HepG2 (cell line): Measurements from ENCODE around the gene TIMM23. TPM values are rescaled to one million over a fixed set of nuclear protein-coding genes. Genes with fewer than 3 reads are reported as not detected.
"Not testable (repeated sequence)": the region's sequence is repeated elsewhere in the genome, so short reads cannot be mapped to it uniquely, and the experiment has no call there.

ENCODE experiments used
- ATAC-seq: fragments of 200-7000 bp; cut with Tn5 transposase; 3 replicates; pipeline ENCODE4 v1.9.1; 2020; ENCODE audit warnings: mild to moderate bottlenecking, moderate library complexity
- BruUV-seq: library from RNA; stranded (reverse); fragments of 400-500 nt; replicated peaks from 2 replicates; lab custom pipeline; 2021; lab: Mats Ljungman, UMichigan
- CTCF ChIA-PET: fragments of 300-600 bp; formaldehyde crosslinking; extraction: SDS; loops from one replicate; lab custom pipeline; 2021; ENCODE audit warnings: low total read pairs, inconsistent platforms, low intra/inter-chr PET ratio; lab: Yijun Ruan, JAX
- POLR2A ChIA-PET: fragments of 350-600 bp; sonication (Branson Sonifier 250); formaldehyde crosslinking; loops from one replicate; lab custom pipeline; 2020; ENCODE audit warnings: antibody characterized with exemption, inconsistent platforms; lab: Yijun Ruan, JAX
- DNase-seq: peaks from one replicate; pipeline ENCODE4 v3.0.0-alpha.2; 2015; ENCODE audit warnings: low spot score
- FAIRE-seq: peaks from 3 replicates; lab custom pipeline; 2011; peaks lifted over from hg19 to GRCh38; lab: Jason Lieb, UNC
- H2AFZ ChIP-seq: one replicate; pipeline ENCODE4 v1.6.1; 2011; ENCODE audit warnings: low read length, inconsistent platforms
- H3K27ac ChIP-seq: fragments of 300-600 bp; 3 replicates; pipeline ENCODE4 v1.8.0; 2011; ENCODE audit warnings: mixed run types, mild to moderate bottlenecking, mixed read lengths, low read length, inconsistent platforms; ENCODE audit not compliant: insufficient read depth; ENCODE audit errors: extremely low read length
- H3K27me3 ChIP-seq, 2 experiments: fragments of 200-600 bp in 1 of 2; 2 replicates in 1 of 2; 3 replicates in 1 of 2; pipeline versions ENCODE4 v1.6.0 to v1.8.0; 2011; ENCODE audit warnings: low read length in 2 of 2, mild to moderate bottlenecking in 2 of 2, moderate library complexity in 2 of 2, inconsistent platforms in 1 of 2; ENCODE audit not compliant: insufficient read depth in 2 of 2, control insufficient read depth in 1 of 2
- H3K36me3 ChIP-seq, 2 experiments: fragments of 200-600 bp in 1 of 2; replicated peaks in 1 of 2; 2 replicates in 1 of 2; 3 replicates in 1 of 2; pipeline versions ENCODE4 v1.5.1 to v1.8.0; 2011; ENCODE audit warnings: low read length in 2 of 2, inconsistent platforms in 1 of 2; ENCODE audit not compliant: insufficient read depth in 2 of 2, control insufficient read depth in 1 of 2
- H3K4me1 ChIP-seq: 2 replicates; pipeline ENCODE4 v1.5.1; 2012; ENCODE audit warnings: low read length, inconsistent platforms; ENCODE audit not compliant: insufficient read depth
- H3K4me2 ChIP-seq: 2 replicates; pipeline ENCODE4 v1.6.0; 2011; ENCODE audit warnings: low read depth, low read length, inconsistent platforms
- H3K4me3 ChIP-seq, 3 experiments: fragments of 200-600 bp in 1 of 3; sonication (generic), shearing (Covaris generic) in 1 of 3; replicated peaks in 1 of 3; 2 replicates each; pipeline ENCODE4 v1.5.1; 2011 to 2016; ENCODE audit warnings: low read length in 3 of 3, inconsistent platforms in 2 of 3, low read depth in 2 of 3, mild to moderate bottlenecking in 2 of 3, control low read depth in 1 of 3, mixed read lengths in 1 of 3; ENCODE audit not compliant: insufficient read depth in 1 of 3
- H3K79me2 ChIP-seq: one replicate; pipeline ENCODE4 v1.6.1; 2011; ENCODE audit warnings: low read length, inconsistent platforms; ENCODE audit not compliant: insufficient read depth
- H3K9ac ChIP-seq: 2 replicates; pipeline ENCODE4 v1.6.0; 2011; ENCODE audit warnings: mild to moderate bottlenecking, low read depth, low read length, inconsistent platforms; ENCODE audit not compliant: insufficient read depth
- H3K9me3 ChIP-seq: 2 replicates; pipeline ENCODE4 v1.5.1; 2012; ENCODE audit warnings: mild to moderate bottlenecking, low read length
- H4K20me1 ChIP-seq: 2 replicates; pipeline ENCODE4 v1.6.0; 2011; ENCODE audit warnings: inconsistent platforms, mild to moderate bottlenecking, low read length, moderate library complexity; ENCODE audit not compliant: insufficient read depth
- GATAD2A ChIP-seq: IDR thresholded peaks from 2 replicates; pipeline ENCODE4 v1.6.1; 2016
- HOMEZ ChIP-seq: IDR thresholded peaks from 2 replicates; pipeline ENCODE4 v1.6.1; 2016; ENCODE audit warnings: low read depth
- MED1 ChIP-seq: sonication (generic); formaldehyde crosslinking; IDR thresholded peaks from 2 replicates; pipeline ENCODE4 v1.4.0; 2020; ENCODE audit warnings: missing genetic modification reagents
- PAXIP1 ChIP-seq: sonication (generic); formaldehyde crosslinking; conservative IDR thresholded peaks from 2 replicates; pipeline ENCODE4 v1.4.0; 2020; ENCODE audit warnings: mild to moderate bottlenecking, missing genetic modification reagents, moderate library complexity
- RCOR2 ChIP-seq: IDR thresholded peaks from 2 replicates; pipeline ENCODE4 v1.6.1; 2016; ENCODE audit warnings: missing biosample characterization, missing genetic modification reagents
- SAP130 ChIP-seq: IDR thresholded peaks from 2 replicates; pipeline ENCODE4 v1.6.1; 2016; ENCODE audit warnings: low read depth
- SMC3 ChIP-seq: IDR thresholded peaks from 2 replicates; pipeline ENCODE4 v1.6.1; 2011; ENCODE audit warnings: low read length, improper control_type of control experiment
- STAG1 ChIP-seq: sonication (generic); formaldehyde crosslinking; IDR thresholded peaks from 2 replicates; pipeline ENCODE4 v1.4.0; 2020; ENCODE audit warnings: missing genetic modification reagents
- ZBTB33 ChIP-seq: sonication (generic); formaldehyde crosslinking; IDR thresholded peaks from 2 replicates; pipeline ENCODE4 v1.4.0; 2020; ENCODE audit warnings: missing genetic modification reagents
- ZFX ChIP-seq: sonication (generic); formaldehyde crosslinking; IDR thresholded peaks from 2 replicates; pipeline ENCODE4 v1.4.0; 2020; ENCODE audit warnings: mild to moderate bottlenecking, low read depth, missing genetic modification reagents, moderate library complexity
- ZMYM4 ChIP-seq: sonication (generic); formaldehyde crosslinking; IDR thresholded peaks from 2 replicates; pipeline ENCODE4 v1.8.1; 2023; ENCODE audit warnings: mild to moderate bottlenecking, missing genetic modification reagents
- ZNF280D ChIP-seq: sonication (generic); formaldehyde crosslinking; IDR thresholded peaks from 2 replicates; pipeline ENCODE4 v1.5.1; 2020; ENCODE audit warnings: mild to moderate bottlenecking, missing genetic modification reagents
- WGBS: methylation state at CpG from one replicate; pipeline ENCODE4 v1.1.6; 2017; ENCODE audit warnings: low lambda C conversion rate; 5-methylcytosine and 5-hydroxymethylcytosine counted together
- in situ Hi-C: cut with HindIII; loops from 2 replicates; pipeline ENCODE4 v1.10.0; 2017; ENCODE audit warnings: low pct_unique_long_range_greater_than_20kb; ENCODE audit not compliant: extremely low pct_ligation_motif_present
- intact Hi-C: fragments of 100-400 bp; cut with micrococcal nuclease; formaldehyde crosslinking; loops from one replicate; pipeline ENCODE4 v1.10.0; 2022; ENCODE audit not compliant: unreplicated experiment
- polyA plus RNA-seq, 8 experiments: library from polyadenylated mRNA; depleted of rRNA in 3 of 8; stranded (reverse) in 7 of 8; unstranded in 1 of 8; fragments of >200 nt; fragmentation: Illumina TruSeq in 4 of 8; extraction: Trizol in 4 of 8; gene quantifications; 2 replicates each; pipeline versions ENCODE4 v1.2.1 to v1.2.3, GENCODE V29; 2011 to 2016; ENCODE audit warnings: low read depth in 4 of 8, missing spikeins in 1 of 8, mixed read lengths in 1 of 8; ENCODE audit not compliant: insufficient read depth in 1 of 8
- total RNA-seq, 5 experiments: library from RNA; depleted of rRNA; stranded (reverse); fragments of >200 nt; fragmentation: Illumina TruSeq; extraction: Trizol; gene quantifications; 2 replicates each; pipeline ENCODE4 v1.2.3, GENCODE V29; 2016; ENCODE audit warnings: low read depth in 1 of 5

TIMM23 gene
- total and polyA plus RNA-seq, 2 of the 13 experiments (the other 11 are each of a cell fraction or from before 2014, with no cell fraction given) = 80.2 to 98.6 TPM

GRCh38 chr10:45983538-45984186, 11.4 kb downstream of the TIMM23 start:
- DNase-seq = peak; percentile 75
- TF ChIP-seq HOMEZ (CRISPR knock-in tag) (0 out of 2 replicates have a peak, but pooled peaks have one; percentile 11), SAP130 (0 out of 2 replicates have a peak, but pooled peaks have one; percentile 33), MED1 (CRISPR knock-in tag) (peak; percentile 56; the same call in 1 of the 2 replicates), PAXIP1 (CRISPR knock-in tag) (0 out of 2 replicates have a peak, but pooled peaks have one; percentile 14), RCOR2 (CRISPR knock-in tag) (peak; percentile 62; the same call in 1 of the 2 replicates), ZNF280D (CRISPR knock-in tag) (peak; percentile 47; the same call in 1 of the 2 replicates), SMC3 (peak; percentile 71), GATAD2A (CRISPR knock-in tag) (0 out of 2 replicates have a peak, but pooled peaks have one; percentile 29), ZMYM4 (CRISPR knock-in tag) (peak; percentile 64; the same call in 1 of the 2 replicates), STAG1 (CRISPR knock-in tag) (peak; percentile 82), ZFX (CRISPR knock-in tag) (peak; percentile 65), ZBTB33 (peak; percentile 44; the same call in 1 of the 2 replicates)

More at GRCh38 chr10:45983538-45984186, 11.4 kb downstream of the TIMM23 start:
- H3K4me1 ChIP-seq = peaks cover 31% of the 10 kb centered on the region
- H3K4me2 ChIP-seq, H2AFZ ChIP-seq, H3K4me3 ChIP-seq, H3K27ac ChIP-seq, H3K9ac ChIP-seq, H4K20me1 ChIP-seq, H3K9me3 ChIP-seq, BruUV-seq, H3K27me3 ChIP-seq, in situ Hi-C loops, FAIRE-seq: not testable (repeated sequence)
- WGBS = 63% methylated on average over 5 of the region's 6 CpGs
- POLR2A ChIA-PET = interaction anchor here (1.3 kb wide), 1 partner anchor 40 kb away, joined by 5 read pairs; no protein-coding TSS in a partner anchor
- H3K36me3 ChIP-seq = peaks cover 0 to 15% of the 10 kb centered on the region in 2 experiments; a peak in 3 of 5 replicates
- CTCF ChIA-PET = interaction anchor here (0.9 kb wide), 2 partner anchors 45 kb away, joined by 3 read pairs; no protein-coding TSS in a partner anchor
- intact Hi-C loops = loop anchor here (2.0 kb wide), 1 partner anchor 45 kb away; no protein-coding TSS in a partner anchor
- peaks cover 13% of the 10 kb centered on the region for H3K79me2 ChIP-seq
- peak; percentile 87 for ATAC-seq
